Testis (tissue), 3 donors: ENCODE results near the gene SYNRG. TPM values are rescaled to one million over a fixed set of nuclear protein-coding genes. Genes with fewer than 3 reads are reported as not detected.
A peak's percentile ranks its signal among the peaks of the same experiment; 100 is the strongest.

ENCODE experiments used
- DNase-seq: peaks from one replicate; pipeline ENCODE4 v3.0.0-alpha.2; 2019
- H3K27ac ChIP-seq, 2 donors: fragments of 200-600 bp; sonication (generic); one replicate each; pipeline ENCODE4 v1.5.1; 2019
- H3K27me3 ChIP-seq: fragments of 200-600 bp; sonication (generic); one replicate; pipeline ENCODE4 v1.5.1; 2019
- H3K36me3 ChIP-seq: fragments of 200-600 bp; sonication (generic); one replicate; pipeline ENCODE4 v1.5.1; 2017; ENCODE audit warnings: low read depth; ENCODE audit errors: missing control alignments
- H3K4me1 ChIP-seq: fragments of 200-600 bp; sonication (generic); one replicate; pipeline ENCODE4 v1.5.1; 2019
- H3K4me3 ChIP-seq, 2 donors: fragments of 200-600 bp; sonication (generic); one replicate each; pipeline ENCODE4 v1.5.1; 2017 to 2019
- H3K9me3 ChIP-seq: fragments of 200-600 bp; sonication (generic); one replicate; pipeline ENCODE4 v1.5.1; 2017
- CTCF ChIP-seq, 3 experiments: fragments of 450-650 bp in 2 of 3; fragments of 200-600 bp in 1 of 3; sonication (generic) in 1 of 3; IDR thresholded peaks; one replicate each; pipeline ENCODE4 v1.5.1; 2016 to 2019; ENCODE audit warnings: antibody characterized with exemption in 3 of 3, mild to moderate bottlenecking in 2 of 3, moderate library complexity in 1 of 3
- POLR2A ChIP-seq: fragments of 450-650 bp; IDR thresholded peaks from one replicate; pipeline ENCODE4 v1.6.1; 2017; ENCODE audit warnings: antibody characterized with exemption, mild to moderate bottlenecking, moderate library complexity
- WGBS, 2 donors: methylation state at CpG; one replicate each; pipeline ENCODE4 v1.1.5; 2018; 5-methylcytosine and 5-hydroxymethylcytosine counted together
- intact Hi-C: fragments of 100-400 bp; cut with DNase I; formaldehyde crosslinking; loops from one replicate; pipeline ENCODE4 v1.15.1; 2023; ENCODE audit warnings: low total_unique reads
- polyA plus RNA-seq: library from polyadenylated mRNA; stranded (reverse); fragments of 350-450 nt; fragmentation: Illumina TruSeq; extraction: RNeasy Lipid Tissue Mini Kit (QIAGEN cat#74804); gene quantifications from one replicate; pipeline ENCODE4 v1.2.3, GENCODE V29; 2014; ENCODE audit warnings: low read depth, low replicate concordance; ENCODE audit not compliant: insufficient read depth
- total RNA-seq, 2 donors: library from RNA; depleted of rRNA; stranded (reverse); fragments of >200 nt; gene quantifications; one replicate each; pipeline ENCODE4 v1.2.3, GENCODE V29; 2016

The SYNRG gene
- total and polyA plus RNA-seq, 3 donors from 2014 or later = 50.1 to 72.2 (median 54.6) TPM

GRCh38 chr17:37650419-37651003, 41.3 kb upstream of the SYNRG start:
- H3K27ac ChIP-seq = no peak overlapping the region
- H3K9me3 ChIP-seq = no peaks in the 10 kb centered on the region
- H3K4me3 ChIP-seq = no peak overlapping the region
- H3K4me1 ChIP-seq = no peaks in the 10 kb centered on the region
- peak; percentile 56 for DNase-seq
- intact Hi-C loops = no loop called here
- no peak for TF ChIP-seq POLR2A
- no peak for TF ChIP-seq CTCF (IDR thresholded peaks at IDR 0.05)
- no peaks in the 10 kb centered on the region for H3K36me3 ChIP-seq
- WGBS, 2 donors = 62 to 67% methylated on average over 6 of the region's 6 CpGs
- no peaks in the 10 kb centered on the region for H3K27me3 ChIP-seq

GRCh38 chr17:37648555-37648954, 39.3 kb upstream of the SYNRG start:
- DNase-seq = no peak
- no peaks in the 10 kb centered on the region for H3K4me1 ChIP-seq
- 72 to 74% methylated on average over 2 of the region's 2 CpGs for WGBS, 2 donors
- H3K27ac ChIP-seq = no peak overlapping the region
- no peak for TF ChIP-seq CTCF (IDR thresholded peaks at IDR 0.05)
- TF ChIP-seq POLR2A = no peak
- H3K36me3 ChIP-seq = no peaks in the 10 kb centered on the region
- H3K27me3 ChIP-seq = no peaks in the 10 kb centered on the region
- no peaks in the 10 kb centered on the region for H3K9me3 ChIP-seq
- intact Hi-C loops = no loop called here
- no peak overlapping the region for H3K4me3 ChIP-seq

- Histone ChIP-seq H3K27me3 (no peaks in the 10 kb centered on the region), H3K36me3 (no peaks in the 10 kb centered on the region), H3K9me3 (no peaks in the 10 kb centered on the region), H3K4me3 (no peak overlapping the region), H3K4me1 (no peaks in the 10 kb centered on the region), H3K27ac (no peak overlapping the region)
- TF ChIP-seq POLR2A = no peak
- TF ChIP-seq CTCF (IDR thresholded peaks at IDR 0.05) = no peak
- intact Hi-C loops = no loop called here
- WGBS, 2 donors = 86 to 87% methylated on average over 1 of the region's 1 CpG
- no peak for DNase-seq
Observed at GRCh38 chr17:37647856-37648255, 38.6 kb upstream of the SYNRG start.

GRCh38 chr17:37643869-37644268, 34.7 kb upstream of the SYNRG start:
- intact Hi-C loops = no loop called here
- TF ChIP-seq CTCF (IDR thresholded peaks at IDR 0.05) (no peak), POLR2A (no peak)
- H3K4me3 ChIP-seq = peak overlapping the region; percentile 71 to 74
- no peaks in the 10 kb centered on the region for H3K36me3 ChIP-seq
- 1 to 2% methylated on average over 3 of the region's 3 CpGs for WGBS, 2 donors
- peak overlapping the region; percentile 84 to 86 for H3K27ac ChIP-seq
- DNase-seq = no peak
- H3K27me3 ChIP-seq = no peaks in the 10 kb centered on the region
- H3K9me3 ChIP-seq = no peaks in the 10 kb centered on the region
- H3K4me1 ChIP-seq = peaks cover 8% of the 10 kb centered on the region

- H3K4me1 ChIP-seq = peaks cover 8% of the 10 kb centered on the region
- peak within 1 kb of the TSS; percentile 71 to 74 for H3K4me3 ChIP-seq
- DNase-seq = peak; percentile 96
- no peaks in the 10 kb centered on the region for H3K27me3 ChIP-seq
- intact Hi-C loops = no loop called here
- TF ChIP-seq POLR2A = no peak
- TF ChIP-seq CTCF (IDR thresholded peaks at IDR 0.05) = no peak
- no peaks in the 10 kb centered on the region for H3K9me3 ChIP-seq
- 0 to 1% methylated on average over 26 to 43 of the region's 43 CpGs for WGBS, 2 donors
- H3K36me3 ChIP-seq = no peaks in the 10 kb centered on the region
- H3K27ac ChIP-seq = peak within 1 kb of the TSS; percentile 84 to 86
Observed at GRCh38 chr17:37643118-37643766, 34.0 kb upstream of the SYNRG start, which contains the start of gene DDX52. TSS of gene DDX52 (minus strand) at chr17:37643446. CDS start at chr17:37643420, 26 bp downstream.
